GM19239 (cell line): ENCODE measurements around the gene SVIL.
"Not testable (repeated sequence)": the region's sequence is repeated elsewhere in the genome, so short reads cannot be mapped to it uniquely, and the experiment has no call there.

Experiments
- DNase-seq: peaks from one replicate; pipeline ENCODE4 v3.0.0; 2011; ENCODE audit warnings: low spot score; ENCODE audit not compliant: insufficient read length
- FAIRE-seq: peaks from 2 replicates; lab custom pipeline; 2011; peaks lifted over from hg19 to GRCh38; lab: Jason Lieb, UNC

SVIL gene

GRCh38 chr10:29627201-29628132, 7.3 kb downstream of the SVIL start:
- FAIRE-seq = no peak
- DNase-seq = no peak

GRCh38 chr10:29624357-29624756, 10.4 kb downstream of the SVIL start:
- not testable (repeated sequence) for FAIRE-seq

GRCh38 chr10:29623797-29624196, 11.0 kb downstream of the SVIL start:
- FAIRE-seq = no peak
- DNase-seq = no peak

More at GRCh38 chr10:29624357-29624756, 10.4 kb downstream of the SVIL start:
- not testable (repeated sequence) for DNase-seq

GRCh38 chr10:29622382-29622922, 12.3 kb downstream of the SVIL start:
- DNase-seq = no peak
- no peak for FAIRE-seq

GRCh38 chr10:29621161-29621560, 13.6 kb downstream of the SVIL start:
- FAIRE-seq = no peak
- no peak for DNase-seq

- FAIRE-seq (no peak), DNase-seq (no peak)
These were observed 14.6 kb downstream of the SVIL start for GRCh38 chr10:29620112-29620690.

GRCh38 chr10:29619241-29619669, 15.5 kb downstream of the SVIL start:
- FAIRE-seq = no peak
- DNase-seq = no peak

- no peak for FAIRE-seq
- no peak for DNase-seq
These were observed 16.2 kb downstream of the SVIL start for GRCh38 chr10:29618341-29619171.

- DNase-seq = no peak
- FAIRE-seq = no peak
These were observed 16.9 kb downstream of the SVIL start for GRCh38 chr10:29617880-29618340.

GRCh38 chr10:29616542-29616941, 18.2 kb downstream of the SVIL start:
- no peak for FAIRE-seq
- no peak for DNase-seq

GRCh38 chr10:29615195-29615594, 19.6 kb downstream of the SVIL start:
- peak; percentile 47 for FAIRE-seq

GRCh38 chr10:29614289-29614688, 20.5 kb downstream of the SVIL start:
- FAIRE-seq = not testable (repeated sequence)

More at GRCh38 chr10:29615195-29615594, 19.6 kb downstream of the SVIL start:
- DNase-seq = no peak

GRCh38 chr10:29613791-29614190, 21.0 kb downstream of the SVIL start:
- FAIRE-seq (no peak), DNase-seq (no peak)

More at GRCh38 chr10:29614289-29614688, 20.5 kb downstream of the SVIL start:
- DNase-seq = not testable (repeated sequence)

- FAIRE-seq = no peak
These were observed 21.6 kb downstream of the SVIL start for GRCh38 chr10:29613196-29613595.

GRCh38 chr10:29612657-29613056, 22.1 kb downstream of the SVIL start:
- DNase-seq (no peak), FAIRE-seq (no peak)

More at GRCh38 chr10:29613196-29613595, 21.6 kb downstream of the SVIL start:
- DNase-seq = no peak

- no peak for FAIRE-seq
- DNase-seq = no peak
These were observed 22.9 kb downstream of the SVIL start for GRCh38 chr10:29611781-29612381.

GRCh38 chr10:29610876-29611647, 23.7 kb downstream of the SVIL start:
- FAIRE-seq = no peak
- DNase-seq = no peak

GRCh38 chr10:29610331-29610730, 24.4 kb downstream of the SVIL start:
- not testable (repeated sequence) for DNase-seq, FAIRE-seq

- FAIRE-seq = no peak
- DNase-seq = no peak
These were observed 25.1 kb downstream of the SVIL start for GRCh38 chr10:29609696-29610095.
